Measurements from ENCODE around the gene DTNA. TPM values are rescaled to one million over a fixed set of nuclear protein-coding genes. Genes with fewer than 3 reads are reported as not detected.

DTNA gene
- polyA plus RNA-seq, 1 donor = 12.3 TPM

- WGBS (ENCODE audit: insufficient coverage, low lambda C conversion rate) = 100% methylated on average over 1 of the region's 5 CpGs
- Histone ChIP-seq H3K36me3 (ENCODE audit: control insufficient read depth, insufficient read depth, low read length) (no peaks in the 10 kb centered on the region), H3K9me3 (ENCODE audit: control insufficient read depth, low read depth, low read length) (no peaks in the 10 kb centered on the region), H3K4me3 (ENCODE audit: low read length) (no peak overlapping the region), H3K27ac (ENCODE audit: low read length) (no peak overlapping the region), H3K27me3 (ENCODE audit: control insufficient read depth, insufficient read depth, low read length) (no peaks in the 10 kb centered on the region), H3K4me1 (ENCODE audit: control insufficient read depth, insufficient read depth, low read length) (no peaks in the 10 kb centered on the region)
- no peak for DNase-seq
Measured at GRCh38 chr18:34844732-34845459, 134.8 kb downstream of the DTNA start.

GRCh38 chr18:34847408-34847807, 137.3 kb downstream of the DTNA start:
- Histone ChIP-seq H3K36me3 (ENCODE audit: control insufficient read depth, insufficient read depth, low read length) (peaks cover 6% of the 10 kb centered on the region), H3K9me3 (ENCODE audit: control insufficient read depth, low read depth, low read length) (no peaks in the 10 kb centered on the region), H3K27ac (ENCODE audit: low read length) (no peak overlapping the region), H3K4me1 (ENCODE audit: control insufficient read depth, insufficient read depth, low read length) (no peaks in the 10 kb centered on the region), H3K4me3 (ENCODE audit: low read length) (no peak overlapping the region), H3K27me3 (ENCODE audit: control insufficient read depth, insufficient read depth, low read length) (no peaks in the 10 kb centered on the region)
- no peak for DNase-seq

GRCh38 chr18:34848156-34848555, 138.1 kb downstream of the DTNA start:
- peaks cover 6% of the 10 kb centered on the region for H3K36me3 ChIP-seq (ENCODE audit: control insufficient read depth, insufficient read depth, low read length)
- no peaks in the 10 kb centered on the region for H3K9me3 ChIP-seq (ENCODE audit: control insufficient read depth, low read depth, low read length)
- no peak overlapping the region for H3K4me3 ChIP-seq (ENCODE audit: low read length)
- H3K4me1 ChIP-seq (ENCODE audit: control insufficient read depth, insufficient read depth, low read length) = no peaks in the 10 kb centered on the region
- H3K27ac ChIP-seq (ENCODE audit: low read length) = no peak overlapping the region
- DNase-seq = no peak
- H3K27me3 ChIP-seq (ENCODE audit: control insufficient read depth, insufficient read depth, low read length) = no peaks in the 10 kb centered on the region
- 80% methylated on average over 2 of the region's 5 CpGs for WGBS (ENCODE audit: insufficient coverage, low lambda C conversion rate)

- 80% methylated on average over 1 of the region's 3 CpGs for WGBS (ENCODE audit: insufficient coverage, low lambda C conversion rate)
- H3K27ac ChIP-seq (ENCODE audit: low read length) = no peak overlapping the region
- H3K9me3 ChIP-seq (ENCODE audit: control insufficient read depth, low read depth, low read length) = no peaks in the 10 kb centered on the region
- H3K36me3 ChIP-seq (ENCODE audit: control insufficient read depth, insufficient read depth, low read length) = peaks cover 6% of the 10 kb centered on the region
- DNase-seq = no peak
- no peaks in the 10 kb centered on the region for H3K27me3 ChIP-seq (ENCODE audit: control insufficient read depth, insufficient read depth, low read length)
- H3K4me1 ChIP-seq (ENCODE audit: control insufficient read depth, insufficient read depth, low read length) = no peaks in the 10 kb centered on the region
- no peak overlapping the region for H3K4me3 ChIP-seq (ENCODE audit: low read length)
Measured at GRCh38 chr18:34848695-34849094, 138.6 kb downstream of the DTNA start.

- H3K27ac ChIP-seq (ENCODE audit: low read length) = no peak overlapping the region
- no peaks in the 10 kb centered on the region for H3K27me3 ChIP-seq (ENCODE audit: control insufficient read depth, insufficient read depth, low read length)
- WGBS (ENCODE audit: insufficient coverage, low lambda C conversion rate) = no CpG with 5 or more reads among the region's 3 CpGs
- no peaks in the 10 kb centered on the region for H3K4me1 ChIP-seq (ENCODE audit: control insufficient read depth, insufficient read depth, low read length)
- peaks cover 5% of the 10 kb centered on the region for H3K36me3 ChIP-seq (ENCODE audit: control insufficient read depth, insufficient read depth, low read length)
- no peak for DNase-seq
- no peaks in the 10 kb centered on the region for H3K9me3 ChIP-seq (ENCODE audit: control insufficient read depth, low read depth, low read length)
- no peak overlapping the region for H3K4me3 ChIP-seq (ENCODE audit: low read length)
Measured at GRCh38 chr18:34857320-34857719, 147.2 kb downstream of the DTNA start.

GRCh38 chr18:34858188-34858587, 148.1 kb downstream of the DTNA start:
- Histone ChIP-seq H3K9me3 (ENCODE audit: control insufficient read depth, low read depth, low read length) (no peaks in the 10 kb centered on the region), H3K27ac (ENCODE audit: low read length) (no peak overlapping the region), H3K27me3 (ENCODE audit: control insufficient read depth, insufficient read depth, low read length) (no peaks in the 10 kb centered on the region), H3K4me1 (ENCODE audit: control insufficient read depth, insufficient read depth, low read length) (no peaks in the 10 kb centered on the region), H3K4me3 (ENCODE audit: low read length) (no peak overlapping the region), H3K36me3 (ENCODE audit: control insufficient read depth, insufficient read depth, low read length) (peaks cover 5% of the 10 kb centered on the region)
- no CpG with 5 or more reads among the region's 5 CpGs for WGBS (ENCODE audit: insufficient coverage, low lambda C conversion rate)
- DNase-seq = no peak

- Histone ChIP-seq H3K4me1 (ENCODE audit: control insufficient read depth, insufficient read depth, low read length) (no peaks in the 10 kb centered on the region), H3K9me3 (ENCODE audit: control insufficient read depth, low read depth, low read length) (no peaks in the 10 kb centered on the region), H3K27ac (ENCODE audit: low read length) (no peak overlapping the region), H3K4me3 (ENCODE audit: low read length) (no peak overlapping the region), H3K27me3 (ENCODE audit: control insufficient read depth, insufficient read depth, low read length) (no peaks in the 10 kb centered on the region), H3K36me3 (ENCODE audit: control insufficient read depth, insufficient read depth, low read length) (peaks cover 5% of the 10 kb centered on the region)
- WGBS (ENCODE audit: insufficient coverage, low lambda C conversion rate) = 92% methylated on average over 2 of the region's 7 CpGs
- DNase-seq = no peak
Measured at GRCh38 chr18:34859496-34859895, 149.4 kb downstream of the DTNA start.

GRCh38 chr18:34862561-34862960, 152.5 kb downstream of the DTNA start:
- H3K27ac ChIP-seq (ENCODE audit: low read length) = no peak overlapping the region
- H3K4me1 ChIP-seq (ENCODE audit: control insufficient read depth, insufficient read depth, low read length) = no peaks in the 10 kb centered on the region
- no peak for DNase-seq
- H3K4me3 ChIP-seq (ENCODE audit: low read length) = no peak overlapping the region
- H3K36me3 ChIP-seq (ENCODE audit: control insufficient read depth, insufficient read depth, low read length) = peaks cover 5% of the 10 kb centered on the region
- no peaks in the 10 kb centered on the region for H3K27me3 ChIP-seq (ENCODE audit: control insufficient read depth, insufficient read depth, low read length)
- H3K9me3 ChIP-seq (ENCODE audit: control insufficient read depth, low read depth, low read length) = no peaks in the 10 kb centered on the region
- WGBS (ENCODE audit: insufficient coverage, low lambda C conversion rate) = 100% methylated on average over 2 of the region's 3 CpGs

GRCh38 chr18:34863702-34864101, 153.6 kb downstream of the DTNA start:
- Histone ChIP-seq H3K27me3 (ENCODE audit: control insufficient read depth, insufficient read depth, low read length) (no peaks in the 10 kb centered on the region), H3K4me1 (ENCODE audit: control insufficient read depth, insufficient read depth, low read length) (no peaks in the 10 kb centered on the region), H3K27ac (ENCODE audit: low read length) (no peak overlapping the region), H3K9me3 (ENCODE audit: control insufficient read depth, low read depth, low read length) (no peaks in the 10 kb centered on the region), H3K4me3 (ENCODE audit: low read length) (no peak overlapping the region), H3K36me3 (ENCODE audit: control insufficient read depth, insufficient read depth, low read length) (no peaks in the 10 kb centered on the region)
- no peak for DNase-seq
- no CpG with 5 or more reads among the region's 3 CpGs for WGBS (ENCODE audit: insufficient coverage, low lambda C conversion rate)

GRCh38 chr18:34864836-34865497, 154.9 kb downstream of the DTNA start:
- WGBS (ENCODE audit: insufficient coverage, low lambda C conversion rate) = 94% methylated on average over 3 of the region's 3 CpGs
- Histone ChIP-seq H3K27me3 (ENCODE audit: control insufficient read depth, insufficient read depth, low read length) (no peaks in the 10 kb centered on the region), H3K4me3 (ENCODE audit: low read length) (no peak overlapping the region), H3K36me3 (ENCODE audit: control insufficient read depth, insufficient read depth, low read length) (no peaks in the 10 kb centered on the region), H3K27ac (ENCODE audit: low read length) (no peak overlapping the region), H3K9me3 (ENCODE audit: control insufficient read depth, low read depth, low read length) (no peaks in the 10 kb centered on the region), H3K4me1 (ENCODE audit: control insufficient read depth, insufficient read depth, low read length) (no peaks in the 10 kb centered on the region)
- peak in 1 of 2 donors; percentile 5 for DNase-seq

GRCh38 chr18:34866310-34866709, 156.2 kb downstream of the DTNA start:
- H3K36me3 ChIP-seq (ENCODE audit: control insufficient read depth, insufficient read depth, low read length) = no peaks in the 10 kb centered on the region
- no peaks in the 10 kb centered on the region for H3K9me3 ChIP-seq (ENCODE audit: control insufficient read depth, low read depth, low read length)
- no peaks in the 10 kb centered on the region for H3K4me1 ChIP-seq (ENCODE audit: control insufficient read depth, insufficient read depth, low read length)
- H3K4me3 ChIP-seq (ENCODE audit: low read length) = no peak overlapping the region
- no peak for DNase-seq
- H3K27me3 ChIP-seq (ENCODE audit: control insufficient read depth, insufficient read depth, low read length) = no peaks in the 10 kb centered on the region
- WGBS (ENCODE audit: insufficient coverage, low lambda C conversion rate) = no CpG with 5 or more reads among the region's 2 CpGs
- no peak overlapping the region for H3K27ac ChIP-seq (ENCODE audit: low read length)
